ENCODE results near the gene PLD1.

DNA sequence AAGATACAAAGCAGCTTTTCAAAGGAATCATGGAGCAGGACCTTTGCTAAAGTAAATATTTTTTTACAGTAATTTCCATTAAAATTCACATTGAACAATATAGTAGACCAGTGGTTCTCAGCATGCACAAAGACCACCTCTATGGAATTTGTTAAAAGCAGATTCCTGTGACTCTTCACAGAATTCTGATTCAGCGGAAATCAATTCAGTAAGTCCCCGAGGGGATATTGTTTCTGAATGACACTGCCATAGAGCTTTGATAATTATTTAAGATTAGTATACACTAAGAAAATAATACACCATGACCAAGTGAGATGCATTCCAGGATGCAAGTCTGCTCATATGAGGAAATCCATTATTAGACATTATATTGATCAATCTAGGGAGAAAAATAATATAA, 188.2 kb downstream of the PLD1 start:
- no peak for TF ChIP-seq HOXA7 (CRISPR knock-in tag; IDR thresholded peaks at IDR 0.05; ENCODE audit: borderline replicate concordance)
- no peak for TF ChIP-seq ZEB2 (tag by site-specific recombination; IDR thresholded peaks at IDR 0.05)
- no peak for TF ChIP-seq ZBTB1 (tag by site-specific recombination; IDR thresholded peaks at IDR 0.05)
- TF ChIP-seq, protein P1, sequence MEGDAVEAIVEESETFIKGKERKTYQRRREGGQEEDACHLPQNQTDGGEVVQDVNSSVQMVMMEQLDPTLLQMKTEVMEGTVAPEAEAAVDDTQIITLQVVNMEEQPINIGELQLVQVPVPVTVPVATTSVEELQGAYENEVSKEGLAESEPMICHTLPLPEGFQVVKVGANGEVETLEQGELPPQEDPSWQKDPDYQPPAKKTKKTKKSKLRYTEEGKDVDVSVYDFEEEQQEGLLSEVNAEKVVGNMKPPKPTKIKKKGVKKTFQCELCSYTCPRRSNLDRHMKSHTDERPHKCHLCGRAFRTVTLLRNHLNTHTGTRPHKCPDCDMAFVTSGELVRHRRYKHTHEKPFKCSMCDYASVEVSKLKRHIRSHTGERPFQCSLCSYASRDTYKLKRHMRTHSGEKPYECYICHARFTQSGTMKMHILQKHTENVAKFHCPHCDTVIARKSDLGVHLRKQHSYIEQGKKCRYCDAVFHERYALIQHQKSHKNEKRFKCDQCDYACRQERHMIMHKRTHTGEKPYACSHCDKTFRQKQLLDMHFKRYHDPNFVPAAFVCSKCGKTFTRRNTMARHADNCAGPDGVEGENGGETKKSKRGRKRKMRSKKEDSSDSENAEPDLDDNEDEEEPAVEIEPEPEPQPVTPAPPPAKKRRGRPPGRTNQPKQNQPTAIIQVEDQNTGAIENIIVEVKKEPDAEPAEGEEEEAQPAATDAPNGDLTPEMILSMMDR (tag by site-specific recombination; IDR thresholded peaks at IDR 0.05): no peak
- TF ChIP-seq TSHZ1 (tag by site-specific recombination; IDR thresholded peaks at IDR 0.05; ENCODE audit: borderline replicate concordance): no peak
- no peak for TF ChIP-seq ZNF274 (IDR thresholded peaks at IDR 0.05; ENCODE audit: low read length)
- no peak for TF ChIP-seq ZNF274 (tag by site-specific recombination; IDR thresholded peaks at IDR 0.05; ENCODE audit: borderline replicate concordance)
- TF ChIP-seq BCL11A (tag by site-specific recombination; IDR thresholded peaks at IDR 0.05; ENCODE audit: low read depth): no peak
- no peak for TF ChIP-seq ZNF416 (tag by site-specific recombination; IDR thresholded peaks at IDR 0.05)
- no peak for TF ChIP-seq ZNF23 (tag by site-specific recombination; IDR thresholded peaks at IDR 0.05; ENCODE audit: borderline replicate concordance)
- no peak for TF ChIP-seq ZNF707 (tag by site-specific recombination; IDR thresholded peaks at IDR 0.05)
- no peak for TF ChIP-seq ZNF501 (tag by site-specific recombination; IDR thresholded peaks at IDR 0.05)

Data from HEK293 (cell line).